GM10847 (cell line): ENCODE data around the gene LZTS3.

Experiments used
- POLR2A ChIP-seq: IDR thresholded peaks from 2 replicates; pipeline ENCODE4 v1.6.1; 2011; ENCODE audit not compliant: insufficient read length; ENCODE audit errors: extremely low read depth

LZTS3 gene

DNA sequence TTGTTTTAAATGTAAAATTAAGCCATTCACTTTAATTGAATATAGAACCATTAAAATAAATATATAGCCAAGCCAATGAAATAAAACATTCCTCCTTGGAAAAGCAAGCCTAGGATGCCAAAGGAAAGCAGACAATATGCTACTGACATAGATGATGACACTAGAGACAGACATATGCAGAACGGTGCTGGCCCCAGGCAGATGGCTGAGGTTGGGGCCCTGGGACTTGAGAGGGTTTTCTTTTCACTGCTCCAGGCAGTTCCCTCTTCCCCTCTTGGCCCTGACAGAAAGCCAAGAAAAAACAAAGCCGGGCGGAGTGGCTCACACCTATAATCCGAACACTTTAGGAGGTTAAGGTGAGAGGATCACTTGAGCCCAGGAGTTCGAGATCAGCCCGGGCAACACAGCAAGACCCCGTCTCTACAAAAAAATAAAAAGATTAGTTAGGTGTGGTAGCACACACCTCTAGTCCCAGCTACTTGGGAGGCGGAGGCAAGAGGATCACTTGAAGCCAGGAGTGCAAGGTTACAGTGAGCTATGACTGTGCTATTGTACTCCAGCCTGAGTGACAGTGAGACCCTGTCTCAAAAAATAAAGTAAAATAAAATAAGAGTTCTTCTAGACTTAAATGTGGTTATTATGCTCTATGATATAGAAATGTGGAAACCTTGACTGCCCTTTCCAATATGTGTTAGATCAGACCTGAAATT, 44.9 kb downstream of the LZTS3 start:
- TF ChIP-seq POLR2A: no peak

DNA sequence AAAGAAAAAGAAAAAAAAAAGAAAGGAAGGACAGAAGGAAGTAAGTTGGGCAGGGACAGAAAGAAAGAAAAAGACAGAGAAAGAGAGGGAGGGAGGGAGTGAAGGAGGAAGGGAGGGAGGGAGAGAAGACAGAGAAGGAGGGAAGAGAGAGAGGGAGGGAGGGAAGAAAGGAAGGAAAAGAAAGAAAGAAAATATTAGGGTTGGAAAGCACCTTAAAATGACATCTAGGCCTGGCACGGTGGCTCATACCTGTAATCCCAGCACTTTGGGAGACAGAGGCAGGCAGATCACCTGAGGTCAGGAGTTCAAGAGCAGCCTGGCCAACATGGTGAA, 46.9 kb downstream of the LZTS3 start:
- TF ChIP-seq POLR2A: no peak

GRCh38 chr20:3123542-3123941, 49.8 kb downstream of the LZTS3 start:
- TF ChIP-seq POLR2A: no peak

DNA sequence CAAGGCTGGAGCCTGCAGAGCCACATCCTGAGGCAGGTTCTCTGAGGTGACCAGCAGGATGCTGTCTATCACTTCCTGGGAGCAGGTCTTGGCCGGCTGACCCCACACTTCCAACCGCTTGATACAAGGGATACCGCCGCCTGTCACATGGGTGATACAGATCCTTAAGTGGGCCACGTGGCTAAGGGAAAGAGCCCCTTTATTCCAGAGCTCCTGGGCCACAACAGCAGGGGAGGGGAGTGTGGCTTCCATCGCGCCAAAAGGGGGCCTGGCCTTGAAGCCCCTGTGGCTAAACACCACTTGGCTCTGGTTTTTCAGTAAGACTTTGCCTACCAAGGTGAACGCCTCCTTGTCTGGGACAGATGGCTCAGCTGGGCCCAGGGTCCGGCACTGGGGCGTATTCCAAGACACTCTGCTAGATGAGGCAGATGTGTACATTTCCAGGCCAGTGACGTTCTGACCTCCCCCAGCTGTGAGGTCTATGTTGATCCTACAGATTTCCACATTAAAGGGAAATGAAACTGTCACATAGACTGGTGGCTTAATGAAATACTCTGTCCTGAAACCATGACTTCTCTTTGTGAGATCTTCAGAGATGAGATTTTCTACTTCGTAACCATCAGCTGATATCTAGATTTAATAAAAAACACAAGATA, 51.3 kb downstream of the LZTS3 start:
- no peak for TF ChIP-seq POLR2A

- TF ChIP-seq POLR2A: no peak
These were observed 52.0 kb downstream of the LZTS3 start for GRCh38 chr20:3121271-3121911.

GRCh38 chr20:3119044-3119443, 54.3 kb downstream of the LZTS3 start:
- no peak for TF ChIP-seq POLR2A

GRCh38 chr20:3116341-3116740, 57.0 kb downstream of the LZTS3 start:
- no peak for TF ChIP-seq POLR2A

- TF ChIP-seq POLR2A: no peak
These were observed 57.9 kb downstream of the LZTS3 start for GRCh38 chr20:3115190-3116107.
